22Rv1 (cell line): ENCODE results near the gene KRTAP9-3.
"Not testable (repeated sequence)": the region's sequence is repeated elsewhere in the genome, so short reads cannot be mapped to it uniquely, and the experiment has no call there.

Source experiments
- H3K27ac ChIP-seq: fragments of 450-650 bp; 2 replicates; pipeline ENCODE4 v1.5.1; 2017
- CTCF ChIP-seq: fragments of 450-650 bp; IDR thresholded peaks from 2 replicates; pipeline ENCODE4 v1.5.1; 2017; ENCODE audit warnings: mild to moderate bottlenecking
- ZFX ChIP-seq: fragments of 450-650 bp; IDR thresholded peaks from 2 replicates; pipeline ENCODE4 v1.6.1; 2017; ENCODE audit warnings: antibody characterized with exemption, borderline replicate concordance

Gene KRTAP9-3

GRCh38 chr17:41231731-41232130 is 518 bp upstream of the KRTAP9-3 start:
- H3K27ac ChIP-seq, result no peak overlapping the region
- TF ChIP-seq CTCF, result no peak
- TF ChIP-seq ZFX, result no peak

GRCh38 chr17:41237116-41237515 is 4.9 kb downstream of the KRTAP9-3 start:
- H3K27ac ChIP-seq, result not testable (repeated sequence)

- H3K27ac ChIP-seq, result not testable (repeated sequence)
Observed at GRCh38 chr17:41237949-41238437, 5.7 kb downstream of the KRTAP9-3 start, which contains the start of gene KRTAP9-8. TSS of gene KRTAP9-8 (plus strand) at chr17:41237999. CDS start at chr17:41238052, 53 bp downstream.

GRCh38 chr17:41246995-41247787 is 14.9 kb downstream of the KRTAP9-3 start:
- H3K27ac ChIP-seq, result not testable (repeated sequence)

- H3K27ac ChIP-seq, result not testable (repeated sequence)
Observed at GRCh38 chr17:41249637-41250240, 17.5 kb downstream of the KRTAP9-3 start, which contains the start of gene KRTAP9-4. TSS of gene KRTAP9-4 (plus strand) at chr17:41249687. CDS start at chr17:41249721, 34 bp downstream.

GRCh38 chr17:41251261-41251660 is 19.0 kb downstream of the KRTAP9-3 start:
- no peak for TF ChIP-seq CTCF
- TF ChIP-seq ZFX, result no peak
- H3K27ac ChIP-seq, result no peak overlapping the region

- no peak overlapping the region for H3K27ac ChIP-seq
- TF ChIP-seq ZFX (no peak), CTCF (no peak)
Observed at GRCh38 chr17:41254861-41255260, 22.6 kb downstream of the KRTAP9-3 start.

GRCh38 chr17:41255381-41256290 is 23.4 kb downstream of the KRTAP9-3 start, which contains the start of gene KRTAP9-9:
TSS of gene KRTAP9-9 (plus strand) at chr17:41255384.
- H3K27ac ChIP-seq, result not testable (repeated sequence)

- TF ChIP-seq CTCF (no peak), ZFX (no peak)
- H3K27ac ChIP-seq, result no peak overlapping the region
Observed at GRCh38 chr17:41256291-41256685, 24.0 kb downstream of the KRTAP9-3 start.
